ENCODE measurements around the gene RAP2A.

Gene RAP2A

GRCh38 chr13:97448503-97449251, 14.7 kb downstream of the RAP2A start:
- DNase-seq: no peak

- no peak for DNase-seq
Observed at GRCh38 chr13:97454699-97455098, 20.7 kb downstream of the RAP2A start.

GRCh38 chr13:97456047-97456446, 22.1 kb downstream of the RAP2A start:
- DNase-seq: no peak

GRCh38 chr13:97459215-97459777, 25.3 kb downstream of the RAP2A start:
- DNase-seq: no peak

- peak; percentile 84 for DNase-seq
Observed at GRCh38 chr13:97460004-97460775, 26.2 kb downstream of the RAP2A start.

GRCh38 chr13:97460853-97461252, 26.9 kb downstream of the RAP2A start:
- DNase-seq: no peak

- no peak for DNase-seq
Observed at GRCh38 chr13:97464561-97464960, 30.6 kb downstream of the RAP2A start.

- DNase-seq: no peak
Observed at GRCh38 chr13:97466722-97467121, 32.8 kb downstream of the RAP2A start.

GRCh38 chr13:97468331-97468730, 34.4 kb downstream of the RAP2A start:
- DNase-seq: no peak

- DNase-seq: peak; percentile 13
Observed at GRCh38 chr13:97471711-97472110, 37.7 kb downstream of the RAP2A start.

- DNase-seq: no peak
Observed at GRCh38 chr13:97474349-97474980, 40.5 kb downstream of the RAP2A start.

- DNase-seq: no peak
Observed at GRCh38 chr13:97475011-97475410, 41.0 kb downstream of the RAP2A start.

- no peak for DNase-seq
Observed at GRCh38 chr13:97477844-97478243, 43.9 kb downstream of the RAP2A start.

- DNase-seq: no peak
Observed at GRCh38 chr13:97478247-97478646, 44.3 kb downstream of the RAP2A start.

GRCh38 chr13:97483465-97483864, 49.5 kb downstream of the RAP2A start:
- no peak for DNase-seq

- no peak for DNase-seq
Observed at GRCh38 chr13:97484301-97484700, 50.3 kb downstream of the RAP2A start.

- no peak for DNase-seq
Observed at GRCh38 chr13:97485320-97485719, 51.4 kb downstream of the RAP2A start.

GRCh38 chr13:97490702-97491307, 56.8 kb downstream of the RAP2A start:
- no peak for DNase-seq

GRCh38 chr13:97491452-97491851, 57.5 kb downstream of the RAP2A start:
- no peak for DNase-seq

- DNase-seq: no peak
Observed at GRCh38 chr13:97492257-97492656, 58.3 kb downstream of the RAP2A start.

- DNase-seq: no peak
Observed at GRCh38 chr13:97492684-97493371, 58.9 kb downstream of the RAP2A start.

- no peak for DNase-seq
Observed at GRCh38 chr13:97493456-97493855, 59.5 kb downstream of the RAP2A start.

GRCh38 chr13:97495678-97496077, 61.7 kb downstream of the RAP2A start:
- no peak for DNase-seq
